HG03103 (cell line): Measurements from ENCODE around the gene TWIST2.

Experiments used
- ATAC-seq: cut with Tn5 transposase; IDR thresholded peaks from one replicate; pipeline ENCODE4 v1.9.1; 2021; ENCODE audit warnings: low read depth; ENCODE audit not compliant: unreplicated experiment

TWIST2 gene

GRCh38 chr2:238914648-238915015, 66.7 kb downstream of the TWIST2 start:
- no peak for ATAC-seq

- no peak for ATAC-seq
Measured at GRCh38 chr2:238915196-238915595, 67.3 kb downstream of the TWIST2 start.

- ATAC-seq = no peak
Measured at GRCh38 chr2:238915596-238915995, 67.7 kb downstream of the TWIST2 start.

GRCh38 chr2:238916176-238916874, 68.4 kb downstream of the TWIST2 start:
- no peak for ATAC-seq

GRCh38 chr2:238916875-238917590, 69.1 kb downstream of the TWIST2 start:
- ATAC-seq = no peak

- no peak for ATAC-seq
Measured at GRCh38 chr2:238919307-238919706, 71.4 kb downstream of the TWIST2 start.

- ATAC-seq = no peak
Measured at GRCh38 chr2:238920053-238920452, 72.2 kb downstream of the TWIST2 start.

GRCh38 chr2:238920601-238921001, 72.7 kb downstream of the TWIST2 start:
- ATAC-seq = no peak

- no peak for ATAC-seq
Measured at GRCh38 chr2:238921259-238921658, 73.4 kb downstream of the TWIST2 start.

- ATAC-seq = no peak
Measured at GRCh38 chr2:238921681-238922319, 73.9 kb downstream of the TWIST2 start.

- no peak for ATAC-seq
Measured at GRCh38 chr2:238922435-238922834, 74.5 kb downstream of the TWIST2 start.

GRCh38 chr2:238924032-238924431, 76.1 kb downstream of the TWIST2 start:
- ATAC-seq = no peak

- no peak for ATAC-seq
Measured at GRCh38 chr2:238924796-238925195, 76.9 kb downstream of the TWIST2 start.

- ATAC-seq = no peak
Measured at GRCh38 chr2:238925281-238925680, 77.4 kb downstream of the TWIST2 start.

- ATAC-seq = no peak
Measured at GRCh38 chr2:238925816-238926521, 78.1 kb downstream of the TWIST2 start.

GRCh38 chr2:238926761-238927611, 79.1 kb downstream of the TWIST2 start:
- no peak for ATAC-seq

GRCh38 chr2:238927746-238928519, 80.0 kb downstream of the TWIST2 start:
- no peak for ATAC-seq

GRCh38 chr2:238928520-238929241, 80.8 kb downstream of the TWIST2 start:
- no peak for ATAC-seq
